AG09319 (cell line): ENCODE measurements around the gene DDX59.

Experiments
- DNase-seq: peaks from one replicate; pipeline ENCODE4 v3.0.0-alpha.2; 2010; ENCODE audit warnings: low read depth; ENCODE audit errors: extremely low read depth
- TF ChIP-seq, protein P1 (sequence below): IDR thresholded peaks from 2 replicates; pipeline ENCODE4 v1.5.1; 2011; ENCODE audit warnings: low read depth, mild to moderate bottlenecking, inconsistent platforms, low read length, moderate library complexity

DDX59 gene

DNA sequence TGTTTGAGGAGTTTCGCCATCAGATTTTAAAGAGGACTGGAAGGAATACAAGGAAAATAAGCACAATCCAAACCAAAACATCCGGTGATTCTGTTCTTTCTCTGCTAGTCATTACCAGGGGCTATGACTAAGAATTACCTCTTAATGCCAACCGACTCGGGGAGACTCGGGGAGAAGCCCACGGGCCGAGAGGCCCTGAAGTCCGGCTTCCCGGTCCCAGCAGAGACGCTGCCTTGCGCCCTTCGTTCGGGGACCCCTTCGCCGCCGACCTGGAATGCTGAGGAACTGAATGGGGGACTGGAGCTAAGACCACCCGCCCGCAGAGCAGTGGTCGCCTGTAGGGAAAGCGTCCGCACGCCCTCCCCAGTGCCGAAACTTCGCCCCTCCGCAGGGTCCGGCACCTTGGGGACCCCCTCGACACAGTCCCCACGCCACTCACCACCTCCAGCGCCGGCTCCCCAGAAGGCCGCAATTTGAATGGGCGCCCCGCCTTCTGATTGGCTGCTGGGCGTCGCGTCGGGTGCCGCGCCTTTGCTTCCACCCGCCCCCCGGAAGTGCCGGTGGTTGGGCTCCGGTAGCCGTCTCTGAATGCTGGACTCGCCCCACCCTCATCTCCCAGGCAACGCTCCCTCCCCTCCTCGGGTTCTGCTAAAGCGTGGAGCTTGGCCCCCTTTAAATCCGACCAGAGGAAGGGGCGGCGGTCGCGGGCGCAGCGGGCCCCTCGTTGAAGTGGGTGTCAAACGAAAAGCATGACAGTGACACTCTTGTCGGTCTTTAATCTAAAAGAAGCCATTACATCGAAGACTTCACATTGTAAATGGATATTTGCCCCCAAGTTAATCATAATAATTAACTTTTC lies 49.2 kb downstream of the DDX59 start, which contains the start of gene KIF14:
KIF14 (minus strand) TSS at position 479 of the 859 bp plus-strand sequence. CDS start 2,028 bp downstream, outside the sequence.
- TF ChIP-seq, protein P1, sequence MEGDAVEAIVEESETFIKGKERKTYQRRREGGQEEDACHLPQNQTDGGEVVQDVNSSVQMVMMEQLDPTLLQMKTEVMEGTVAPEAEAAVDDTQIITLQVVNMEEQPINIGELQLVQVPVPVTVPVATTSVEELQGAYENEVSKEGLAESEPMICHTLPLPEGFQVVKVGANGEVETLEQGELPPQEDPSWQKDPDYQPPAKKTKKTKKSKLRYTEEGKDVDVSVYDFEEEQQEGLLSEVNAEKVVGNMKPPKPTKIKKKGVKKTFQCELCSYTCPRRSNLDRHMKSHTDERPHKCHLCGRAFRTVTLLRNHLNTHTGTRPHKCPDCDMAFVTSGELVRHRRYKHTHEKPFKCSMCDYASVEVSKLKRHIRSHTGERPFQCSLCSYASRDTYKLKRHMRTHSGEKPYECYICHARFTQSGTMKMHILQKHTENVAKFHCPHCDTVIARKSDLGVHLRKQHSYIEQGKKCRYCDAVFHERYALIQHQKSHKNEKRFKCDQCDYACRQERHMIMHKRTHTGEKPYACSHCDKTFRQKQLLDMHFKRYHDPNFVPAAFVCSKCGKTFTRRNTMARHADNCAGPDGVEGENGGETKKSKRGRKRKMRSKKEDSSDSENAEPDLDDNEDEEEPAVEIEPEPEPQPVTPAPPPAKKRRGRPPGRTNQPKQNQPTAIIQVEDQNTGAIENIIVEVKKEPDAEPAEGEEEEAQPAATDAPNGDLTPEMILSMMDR = no peak
- peak; percentile 55 for DNase-seq

DNA sequence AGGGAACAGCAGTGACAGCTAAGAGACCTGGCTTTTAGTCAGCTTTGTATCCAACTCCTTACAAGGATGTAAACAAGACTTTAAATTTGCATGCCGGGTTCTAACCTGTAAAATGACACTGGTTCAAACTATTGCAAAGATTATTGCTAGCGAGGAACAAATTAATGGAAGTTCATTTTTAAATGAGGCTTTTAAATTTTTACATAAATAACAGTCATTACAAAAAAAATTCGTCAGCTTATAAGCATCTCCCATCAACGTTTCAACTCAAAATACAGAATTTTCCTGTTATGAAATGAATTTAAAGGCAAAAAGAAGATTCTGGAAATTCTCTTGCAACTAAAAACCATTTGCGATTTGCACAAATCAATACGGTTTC lies 49.8 kb downstream of the DDX59 start:
- DNase-seq = no peak
- TF ChIP-seq, protein P1 = no peak

DNA sequence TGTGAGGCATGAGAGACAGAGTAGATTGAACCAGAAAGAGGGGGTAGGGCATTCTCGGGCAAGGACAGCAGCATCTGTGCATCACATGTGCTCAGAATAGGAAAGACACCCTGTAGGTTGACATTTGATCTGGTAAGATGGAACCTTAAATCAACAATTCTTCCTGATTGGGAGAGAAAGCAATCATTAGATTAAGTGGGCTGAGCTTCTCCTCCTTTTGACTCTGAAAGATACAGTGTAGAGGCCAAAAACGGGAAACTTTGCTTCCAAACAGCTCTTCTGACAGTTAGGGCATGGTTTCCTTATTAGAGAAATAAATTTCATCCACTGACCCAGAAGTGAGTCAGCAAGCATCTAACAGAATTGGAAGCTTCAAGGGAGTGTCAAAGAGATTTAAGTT lies 58.9 kb downstream of the DDX59 start:
- peak; percentile 45 for DNase-seq
- TF ChIP-seq, protein P1 = no peak

DNA sequence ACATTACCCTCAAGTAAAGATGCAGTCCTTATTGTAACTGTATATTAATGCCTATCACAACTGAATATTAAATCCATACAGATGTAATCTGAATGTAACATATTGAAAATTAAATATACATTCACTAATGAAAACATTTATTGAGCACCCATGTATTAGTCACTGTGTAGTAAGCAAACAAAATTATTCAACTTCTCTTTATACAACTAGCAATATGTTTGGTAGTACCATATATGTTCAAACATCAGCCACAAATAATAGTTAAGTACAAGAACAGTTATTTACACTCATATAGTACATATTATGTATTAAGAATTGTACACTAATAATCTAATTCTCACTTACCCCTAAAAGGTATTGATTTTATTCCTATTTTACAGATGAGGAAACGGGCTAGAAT lies 67.1 kb downstream of the DDX59 start:
- DNase-seq = no peak
- TF ChIP-seq, protein P1 = no peak
